GM12878 (cell line): Measurements from ENCODE around the gene FAM9C. TPM values are rescaled to one million over a fixed set of nuclear protein-coding genes. Genes with fewer than 3 reads are reported as not detected.

Source experiments
- BCL11A ChIP-seq: IDR thresholded peaks from 2 replicates; pipeline ENCODE4 v1.6.1; 2011; ENCODE audit warnings: low read depth, low read length
- CBX5 ChIP-seq: sonication (generic); IDR thresholded peaks from 2 replicates; pipeline ENCODE4 v1.6.1; 2016; ENCODE audit warnings: low read depth, moderate library complexity, mild to moderate bottlenecking, inconsistent platforms
- E2F4 ChIP-seq: IDR thresholded peaks from 2 replicates; pipeline ENCODE4 v1.6.1; 2012; ENCODE audit warnings: low read depth, low read length, improper control_type of control experiment
- EP300 ChIP-seq, 2 experiments: fragments of 150-350 bp in 1 of 2; IDR thresholded peaks; 2 replicates each; pipeline ENCODE4 v1.6.1; 2011 to 2012; ENCODE audit warnings: low read depth in 2 of 2, low read length in 2 of 2, borderline replicate concordance in 1 of 2, improper control_type of control experiment in 1 of 2, inconsistent platforms in 1 of 2; ENCODE audit not compliant: control insufficient read depth in 1 of 2
- ETV6 ChIP-seq, 2 experiments: fragments of 450-650 bp in 1 of 2; IDR thresholded peaks in 1 of 2; conservative IDR thresholded peaks in 1 of 2; 2 replicates each; pipeline ENCODE4 v1.6.1; 2014; ENCODE audit warnings: antibody characterized with exemption in 1 of 2, borderline replicate concordance in 1 of 2, low read depth in 1 of 2, mild to moderate bottlenecking in 1 of 2, moderate library complexity in 1 of 2
- GABPA ChIP-seq: IDR thresholded peaks from 2 replicates; pipeline ENCODE4 v1.6.1; 2014; ENCODE audit warnings: antibody characterized with exemption, low read depth, mild to moderate bottlenecking, inconsistent platforms
- HDGF ChIP-seq: fragments of 450-650 bp; IDR thresholded peaks from 2 replicates; pipeline ENCODE4 v1.6.1; 2016; ENCODE audit warnings: antibody characterized with exemption
- HSF1 ChIP-seq: fragments of 150-350 bp; IDR thresholded peaks from 2 replicates; pipeline ENCODE4 v1.6.1; 2014; ENCODE audit warnings: mild to moderate bottlenecking, low read depth, low read length
- NFIC ChIP-seq: IDR thresholded peaks from 2 replicates; pipeline ENCODE4 v1.6.1; 2012; ENCODE audit warnings: low read depth, mild to moderate bottlenecking, inconsistent platforms, low read length, moderate library complexity
- RELB ChIP-seq: fragments of 450-650 bp; IDR thresholded peaks from 2 replicates; pipeline ENCODE4 v1.6.1; 2017; ENCODE audit warnings: low read depth, mild to moderate bottlenecking, moderate library complexity
- SKIL ChIP-seq: fragments of 450-650 bp; IDR thresholded peaks from 2 replicates; pipeline ENCODE4 v1.6.1; 2017; ENCODE audit warnings: mild to moderate bottlenecking, low read depth, inconsistent platforms; ENCODE audit not compliant: poor library complexity, severe bottlenecking
- SMAD1 ChIP-seq: fragments of 450-650 bp; IDR thresholded peaks from 2 replicates; pipeline ENCODE4 v1.6.1; 2018; ENCODE audit warnings: mild to moderate bottlenecking, low read depth; ENCODE audit not compliant: partially characterized antibody
- ZBTB4 ChIP-seq: fragments of 450-650 bp; formaldehyde crosslinking; IDR thresholded peaks from 2 replicates; pipeline ENCODE4 v1.4.0; 2022; ENCODE audit warnings: mild to moderate bottlenecking, moderate library complexity
- ZNF274 ChIP-seq: IDR thresholded peaks from one replicate; pipeline ENCODE4 v1.8.0; 2011; ENCODE audit not compliant: insufficient read length, insufficient read depth
- polyA plus RNA-seq, 11 experiments: library from polyadenylated mRNA; depleted of rRNA in 4 of 11; unstranded in 6 of 11; stranded (reverse) in 5 of 11; fragments of >200 nt; fragmentation: Nextera tagmentation in 4 of 11; fragmentation: Illumina TruSeq in 1 of 11; extraction: Ambion mirVana in 4 of 11; extraction: Trizol in 1 of 11; gene quantifications; 1 replicate in 1 of 11; 2 replicates in 10 of 11; pipeline versions ENCODE4 v1.2.1 to v1.2.3, GENCODE V29; 2011 to 2016; ENCODE audit warnings: inconsistent platforms in 2 of 11, missing spikeins in 2 of 11, low read depth in 1 of 11
- total RNA-seq, 4 experiments: library from RNA; depleted of rRNA in 3 of 4; stranded (reverse); fragments of >200 nt in 3 of 4; fragmentation: Illumina TruSeq in 1 of 4; extraction: Trizol in 1 of 4; gene quantifications; 2 replicates each; pipeline versions ENCODE4 v1.2.1 to v1.2.3, GENCODE V29; 2013 to 2021

Gene FAM9C
- total and polyA plus RNA-seq, 10 of the 15 experiments (the other 5 are each of a cell fraction or from before 2014, with no cell fraction given) = 0.01 to 0.03 TPM; not detected in 8

- TF ChIP-seq HSF1 (no peak), ETV6 (conservative IDR thresholded peaks at IDR 0.05 in 1 of 2, IDR thresholded peaks at IDR 0.05 in 1 of 2; ENCODE audit: borderline replicate concordance in 1 of 2, low read depth in 1 of 2) (peak in 1 of 2 experiments; percentile 92; a peak in 2 of 4 replicates), NFIC (no peak), EP300 (IDR thresholded peaks at IDR 0.05; ENCODE audit: borderline replicate concordance in 1 of 2, control insufficient read depth in 1 of 2, low read depth in 2 of 2, low read length in 2 of 2) (peak; percentile 71 to 90), GABPA (no peak), RELB (peak; percentile 97), ZNF274 (no peak), E2F4 (no peak), HDGF (0 out of 2 replicates have a peak, but pooled peaks have one; percentile 50), CBX5 (no peak), BCL11A (peak; percentile 82), SKIL (no peak), ZBTB4 (CRISPR knock-in tag) (peak; percentile 68), SMAD1 (peak; percentile 96)
These were observed 43.1 kb upstream of the FAM9C start (continued) for GRCh38 chrX:13087322-13088155.
